ENCODE results near the gene GAPT. TPM values are rescaled to one million over a fixed set of nuclear protein-coding genes. Genes with fewer than 3 reads are reported as not detected.

GAPT gene
- polyA plus RNA-seq (ENCODE audit: insufficient read length in 12 of 12), result 1 to 10 TPM in 4 of 12 donors, under 1 TPM in 6, not detected in 2; 0.13 to 6.5 (median 0.77) TPM
- long read RNA-seq, donor 1, result 0 reads
- long read RNA-seq, donor 2, result 0 reads
- long read RNA-seq, donor 3, result 0 reads
- long read RNA-seq, donor 4, result 0 reads
- long read RNA-seq, donor 5, result 0 reads
- long read RNA-seq, donor 6, result 0 reads
- long read RNA-seq, donor 7, result 0 reads
- long read RNA-seq, donor 8, result 0 reads
- long read RNA-seq, donor 9, result 0 reads
- long read RNA-seq, donor 10, result 0 reads
- long read RNA-seq, donor 11, result 0 reads

- DNase-seq, result no peak
Observed at GRCh38 chr5:58491216-58491892, at the start of gene GAPT. TSS of gene GAPT (plus strand) at chr5:58491435. CDS start at chr5:58494537, 3,102 bp downstream.

GRCh38 chr5:58444805-58445204, 46.4 kb upstream of the GAPT start:
- no peak for DNase-seq

GRCh38 chr5:58446024-58446423, 45.2 kb upstream of the GAPT start:
- DNase-seq, result no peak

GRCh38 chr5:58447226-58447625, 44.0 kb upstream of the GAPT start:
- DNase-seq, result no peak

GRCh38 chr5:58450018-58450417, 41.2 kb upstream of the GAPT start:
- DNase-seq, result no peak

GRCh38 chr5:58450811-58451629, 40.2 kb upstream of the GAPT start:
- no peak for DNase-seq

GRCh38 chr5:58451732-58452565, 39.3 kb upstream of the GAPT start:
- no peak for DNase-seq

- no peak for DNase-seq
Observed at GRCh38 chr5:58452566-58453258, 38.5 kb upstream of the GAPT start.

GRCh38 chr5:58453306-58453705, 37.9 kb upstream of the GAPT start:
- no peak for DNase-seq

- DNase-seq, result no peak
Observed at GRCh38 chr5:58454025-58454424, 37.2 kb upstream of the GAPT start.

GRCh38 chr5:58455066-58455465, 36.2 kb upstream of the GAPT start:
- DNase-seq, result no peak

- DNase-seq, result no peak
Observed at GRCh38 chr5:58455480-58455879, 35.8 kb upstream of the GAPT start.

GRCh38 chr5:58456026-58456425, 35.2 kb upstream of the GAPT start:
- no peak for DNase-seq

GRCh38 chr5:58456486-58456885, 34.7 kb upstream of the GAPT start:
- DNase-seq, result no peak

GRCh38 chr5:58457050-58457449, 34.2 kb upstream of the GAPT start:
- DNase-seq, result no peak

- no peak for DNase-seq
Observed at GRCh38 chr5:58458141-58458742, 33.0 kb upstream of the GAPT start.

- DNase-seq, result no peak
Observed at GRCh38 chr5:58458743-58459145, 32.5 kb upstream of the GAPT start.

GRCh38 chr5:58459146-58460001, 31.9 kb upstream of the GAPT start:
- DNase-seq, result peak; percentile 56

- peak; percentile 97 for DNase-seq
Observed at GRCh38 chr5:58460002-58460731, 31.1 kb upstream of the GAPT start, which contains the start of gene PLK2. TSS of gene PLK2 (minus strand) at chr5:58460086. CDS start at chr5:58459959, 127 bp downstream.

All from muscle of arm (tissue), 14 donors.